ENCODE measurements around the gene YBX2. TPM values are rescaled to one million over a fixed set of nuclear protein-coding genes. Genes with fewer than 3 reads are reported as not detected.

YBX2 gene
- polyA plus RNA-seq, 1 donor (not counting 4 experiments of a cell fraction or from before 2014, with no cell fraction given): 0.05 TPM

DNA sequence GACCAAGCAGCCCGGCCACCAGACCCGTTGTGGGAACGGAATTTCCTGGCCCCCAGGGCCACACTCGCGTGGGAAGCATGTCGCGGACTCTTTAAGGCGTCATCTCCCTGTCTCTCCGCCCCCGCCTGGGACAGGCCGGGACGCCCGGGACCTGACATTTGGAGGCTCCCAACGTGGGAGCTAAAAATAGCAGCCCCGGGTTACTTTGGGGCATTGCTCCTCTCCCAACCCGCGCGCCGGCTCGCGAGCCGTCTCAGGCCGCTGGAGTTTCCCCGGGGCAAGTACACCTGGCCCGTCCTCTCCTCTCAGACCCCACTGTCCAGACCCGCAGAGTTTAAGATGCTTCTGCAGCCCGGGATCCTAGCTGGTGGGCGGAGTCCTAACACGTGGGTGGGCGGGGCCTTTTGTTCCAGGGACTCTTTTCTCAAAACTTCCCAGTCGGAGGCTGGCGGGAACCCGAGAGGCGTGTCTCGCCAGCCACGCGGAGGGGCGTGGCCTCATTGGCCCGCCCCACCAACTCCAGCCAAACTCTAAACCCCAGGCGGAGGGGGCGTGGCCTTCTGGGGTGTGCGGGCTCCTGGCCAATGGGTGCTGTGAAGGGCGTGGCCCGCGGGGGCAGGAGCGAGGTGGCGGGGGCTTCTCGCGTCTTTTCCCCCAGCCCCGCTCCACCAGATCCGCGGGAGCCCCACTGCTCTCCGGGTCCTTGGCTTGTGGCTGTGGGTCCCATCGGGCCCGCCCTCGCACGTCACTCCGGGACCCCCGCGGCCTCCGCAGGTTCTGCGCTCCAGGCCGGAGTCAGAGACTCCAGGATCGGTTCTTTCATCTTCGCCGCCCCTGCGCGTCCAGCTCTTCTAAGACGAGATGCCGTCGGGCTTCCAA is 13.1 kb downstream of the YBX2 start, which contains the start of gene SLC2A4:
Gene SLC2A4, plus strand, starts transcription at position 645 of the 879 bp plus-strand sequence. Its CDS starts 217 bp downstream, at position 862.
- Histone ChIP-seq H3K9ac (ENCODE audit: control insufficient read depth, extremely low read depth, insufficient read depth, low read length) (peak within 1 kb of the TSS; percentile 72), H3K36me3 (ENCODE audit: control insufficient read depth in 2 of 2, extremely low read depth in 1 of 2, insufficient read depth in 2 of 2, low read length in 2 of 2) (no peaks in the 10 kb centered on the region), H3K9me1 (ENCODE audit: control insufficient read depth, extremely low read depth, insufficient read depth, low read length) (no peaks in the 10 kb centered on the region), H3K9me3 (ENCODE audit: control insufficient read depth, low read depth, low read length) (no peaks in the 10 kb centered on the region), H3K27ac (ENCODE audit: control insufficient read depth, insufficient read depth, low read length) (peak within 1 kb of the TSS; percentile 44), H3K4me3 (ENCODE audit: control insufficient read depth in 2 of 3, extremely low read depth in 1 of 3, insufficient read depth in 2 of 3, low read depth in 1 of 3, low read length in 3 of 3) (peak within 1 kb of the TSS; percentile 38 to 78 (median 66)), H3K4me2 (ENCODE audit: control insufficient read depth, extremely low read depth, insufficient read depth, low read depth, low read length) (peak within 1 kb of the TSS; percentile 98), H2AFZ (ENCODE audit: control insufficient read depth, low read length) (peak within 1 kb of the TSS; percentile 60), H3K27me3 (ENCODE audit: control insufficient read depth, extremely low read depth, insufficient read depth, low read length) (peaks cover 36% of the 10 kb centered on the region), H3K4me1 (ENCODE audit: control insufficient read depth, extremely low read depth, insufficient read depth, low read length) (peaks cover 16% of the 10 kb centered on the region), H4K20me1 (ENCODE audit: control insufficient read depth, extremely low read depth, insufficient read depth, low read length) (no peaks in the 10 kb centered on the region), H3K79me2 (ENCODE audit: control insufficient read depth, insufficient read depth, low read length) (no peaks in the 10 kb centered on the region)
- FAIRE-seq (no peak), DNase-seq (ENCODE audit: low read depth, low spot score) (peak; percentile 87)
- TF ChIP-seq, protein P1, sequence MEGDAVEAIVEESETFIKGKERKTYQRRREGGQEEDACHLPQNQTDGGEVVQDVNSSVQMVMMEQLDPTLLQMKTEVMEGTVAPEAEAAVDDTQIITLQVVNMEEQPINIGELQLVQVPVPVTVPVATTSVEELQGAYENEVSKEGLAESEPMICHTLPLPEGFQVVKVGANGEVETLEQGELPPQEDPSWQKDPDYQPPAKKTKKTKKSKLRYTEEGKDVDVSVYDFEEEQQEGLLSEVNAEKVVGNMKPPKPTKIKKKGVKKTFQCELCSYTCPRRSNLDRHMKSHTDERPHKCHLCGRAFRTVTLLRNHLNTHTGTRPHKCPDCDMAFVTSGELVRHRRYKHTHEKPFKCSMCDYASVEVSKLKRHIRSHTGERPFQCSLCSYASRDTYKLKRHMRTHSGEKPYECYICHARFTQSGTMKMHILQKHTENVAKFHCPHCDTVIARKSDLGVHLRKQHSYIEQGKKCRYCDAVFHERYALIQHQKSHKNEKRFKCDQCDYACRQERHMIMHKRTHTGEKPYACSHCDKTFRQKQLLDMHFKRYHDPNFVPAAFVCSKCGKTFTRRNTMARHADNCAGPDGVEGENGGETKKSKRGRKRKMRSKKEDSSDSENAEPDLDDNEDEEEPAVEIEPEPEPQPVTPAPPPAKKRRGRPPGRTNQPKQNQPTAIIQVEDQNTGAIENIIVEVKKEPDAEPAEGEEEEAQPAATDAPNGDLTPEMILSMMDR (optimal IDR thresholded peaks at IDR 0.05 in 1 of 3, IDR thresholded peaks at IDR 0.05 in 1 of 3, conservative IDR thresholded peaks at IDR 0.05 in 1 of 3; ENCODE audit: extremely low read depth in 1 of 3, insufficient read depth in 2 of 3, low read length in 3 of 3): no peak
- no peak for TF ChIP-seq EZH2 (IDR thresholded peaks at IDR 0.05; ENCODE audit: low read length)
- dilution Hi-C loops (cut with MboI; ENCODE audit: extremely low pct_ligation_motif_present, low sequenced_read_pairs): no loop called here

DNA sequence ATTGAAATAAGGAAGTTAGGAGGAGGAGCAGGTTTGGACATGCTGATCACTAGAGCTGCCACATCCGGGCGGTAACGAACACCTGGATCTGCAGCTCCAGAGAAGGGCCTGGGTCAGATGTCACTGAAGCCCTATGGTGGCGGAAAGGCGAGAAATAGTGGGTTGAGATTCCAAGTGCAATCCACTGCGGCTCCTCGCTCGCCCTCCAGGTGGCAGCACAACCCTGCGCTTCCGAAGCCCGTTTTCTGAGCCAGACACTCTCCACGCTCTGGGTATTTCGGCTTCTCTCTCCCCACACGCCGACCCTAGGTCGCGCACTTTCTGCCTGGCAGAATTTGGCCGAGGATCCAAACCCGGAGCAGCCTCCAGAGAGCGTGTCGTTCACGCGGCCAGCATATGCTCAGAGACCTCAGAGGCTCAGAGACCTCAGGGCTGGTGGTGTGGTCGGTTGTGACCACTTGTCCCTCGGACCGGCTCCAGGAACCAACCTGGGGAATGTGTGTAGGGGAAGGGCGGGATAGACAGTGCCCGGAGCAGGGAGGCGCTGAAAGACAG is 13.8 kb downstream of the YBX2 start:
- no peak for TF ChIP-seq EZH2 (IDR thresholded peaks at IDR 0.05; ENCODE audit: low read length)
- TF ChIP-seq, protein P1 (optimal IDR thresholded peaks at IDR 0.05 in 1 of 3, IDR thresholded peaks at IDR 0.05 in 1 of 3, conservative IDR thresholded peaks at IDR 0.05 in 1 of 3; ENCODE audit: extremely low read depth in 1 of 3, insufficient read depth in 2 of 3, low read length in 3 of 3): peak; percentile 98
- Histone ChIP-seq H3K9me1 (ENCODE audit: control insufficient read depth, extremely low read depth, insufficient read depth, low read length) (no peaks in the 10 kb centered on the region), H3K4me3 (ENCODE audit: control insufficient read depth in 2 of 3, extremely low read depth in 1 of 3, insufficient read depth in 2 of 3, low read depth in 1 of 3, low read length in 3 of 3) (peak overlapping the region; percentile 38 to 78 (median 66)), H3K4me1 (ENCODE audit: control insufficient read depth, extremely low read depth, insufficient read depth, low read length) (peaks cover 16% of the 10 kb centered on the region), H3K27ac (ENCODE audit: control insufficient read depth, insufficient read depth, low read length) (peak overlapping the region; percentile 44), H3K79me2 (ENCODE audit: control insufficient read depth, insufficient read depth, low read length) (no peaks in the 10 kb centered on the region), H3K36me3 (ENCODE audit: control insufficient read depth in 2 of 2, extremely low read depth in 1 of 2, insufficient read depth in 2 of 2, low read length in 2 of 2) (no peaks in the 10 kb centered on the region), H2AFZ (ENCODE audit: control insufficient read depth, low read length) (peak overlapping the region; percentile 72), H3K9me3 (ENCODE audit: control insufficient read depth, low read depth, low read length) (no peaks in the 10 kb centered on the region), H3K4me2 (ENCODE audit: control insufficient read depth, extremely low read depth, insufficient read depth, low read depth, low read length) (peak overlapping the region; percentile 98), H3K27me3 (ENCODE audit: control insufficient read depth, extremely low read depth, insufficient read depth, low read length) (peaks cover 34% of the 10 kb centered on the region), H4K20me1 (ENCODE audit: control insufficient read depth, extremely low read depth, insufficient read depth, low read length) (no peaks in the 10 kb centered on the region), H3K9ac (ENCODE audit: control insufficient read depth, extremely low read depth, insufficient read depth, low read length) (peak overlapping the region; percentile 72)
- FAIRE-seq (peak; percentile 84), DNase-seq (ENCODE audit: low read depth, low spot score) (peak; percentile 75)
- dilution Hi-C loops (cut with MboI; ENCODE audit: extremely low pct_ligation_motif_present, low sequenced_read_pairs): no loop called here
